T1000 (cell line): Measurements from ENCODE around the gene ADD3.
"Not testable (repeated sequence)": the region's sequence is repeated elsewhere in the genome, so short reads cannot be mapped to it uniquely, and the experiment has no call there.

Experiments
- DNase-seq: peaks from one replicate; lab custom pipeline; 2025; ENCODE audit warnings: mixed read lengths; lab: John Stamatoyannopoulos, UW

ADD3 gene

GRCh38 chr10:109977382-109977806, 30.4 kb upstream of the ADD3 start:
- DNase-seq, result peak; percentile 19

- DNase-seq, result peak; percentile 27
Measured at GRCh38 chr10:109978481-109978880, 29.3 kb upstream of the ADD3 start.

GRCh38 chr10:109979215-109979614, 28.6 kb upstream of the ADD3 start:
- no peak for DNase-seq

DNA sequence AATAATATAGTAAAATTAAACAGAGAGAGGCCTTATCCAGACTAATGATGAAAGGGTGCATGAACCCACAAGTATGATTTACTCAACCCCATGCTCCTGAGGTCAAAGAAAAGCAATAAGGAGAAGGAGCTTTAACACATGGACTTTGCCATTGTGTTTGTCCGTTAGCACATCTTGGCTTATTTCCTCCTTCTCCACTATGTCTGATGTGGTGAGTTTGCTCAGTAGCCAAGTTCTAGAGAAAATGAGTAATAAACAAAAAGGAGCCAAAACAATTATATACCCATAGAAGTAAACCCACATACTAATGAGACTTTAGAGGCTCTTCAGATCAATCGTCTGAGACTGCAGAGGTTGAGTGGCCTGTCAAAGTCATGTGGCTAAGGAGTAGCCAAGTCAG, 26.1 kb upstream of the ADD3 start:
- no peak for DNase-seq

DNA sequence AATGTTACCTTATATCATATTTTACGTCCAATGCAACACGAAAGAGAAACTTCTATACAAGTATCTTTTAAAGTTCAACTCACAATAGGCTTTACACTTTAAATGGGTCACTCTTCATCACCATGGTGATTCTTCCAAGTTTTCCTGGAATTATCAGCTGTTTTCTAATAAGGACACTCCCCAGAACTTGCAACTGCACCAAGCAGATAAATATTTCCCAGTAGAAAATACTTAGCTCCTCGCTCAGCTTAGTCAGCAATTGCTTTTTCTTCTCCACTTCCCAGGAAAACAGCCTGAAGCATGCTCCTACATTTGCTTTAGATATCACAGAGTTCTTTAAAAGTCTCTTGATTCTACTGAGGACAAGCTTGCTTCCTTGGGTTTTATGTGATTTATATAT, 25.7 kb upstream of the ADD3 start:
- DNase-seq, result no peak

DNA sequence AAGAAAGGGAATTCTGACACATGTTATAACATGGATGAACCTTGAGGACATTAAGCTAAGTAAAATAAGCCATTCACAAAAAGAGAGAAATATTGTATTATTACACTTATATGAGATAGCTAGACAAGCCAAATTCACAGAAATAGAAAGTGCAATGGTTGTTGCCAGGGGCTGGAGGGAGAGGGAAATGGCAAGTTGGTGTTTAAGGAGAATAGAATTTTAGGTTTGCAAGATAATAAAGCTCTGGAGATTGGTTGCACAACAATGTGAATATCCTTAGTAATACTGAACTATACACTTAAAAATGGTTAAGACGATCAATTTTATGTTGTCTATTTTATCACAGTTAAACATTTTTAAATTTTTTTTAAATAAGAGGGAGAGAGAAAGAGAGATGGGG, 25.0 kb upstream of the ADD3 start:
- DNase-seq, result no peak

- no peak for DNase-seq
Measured at GRCh38 chr10:109984013-109984412, 23.8 kb upstream of the ADD3 start.

DNA sequence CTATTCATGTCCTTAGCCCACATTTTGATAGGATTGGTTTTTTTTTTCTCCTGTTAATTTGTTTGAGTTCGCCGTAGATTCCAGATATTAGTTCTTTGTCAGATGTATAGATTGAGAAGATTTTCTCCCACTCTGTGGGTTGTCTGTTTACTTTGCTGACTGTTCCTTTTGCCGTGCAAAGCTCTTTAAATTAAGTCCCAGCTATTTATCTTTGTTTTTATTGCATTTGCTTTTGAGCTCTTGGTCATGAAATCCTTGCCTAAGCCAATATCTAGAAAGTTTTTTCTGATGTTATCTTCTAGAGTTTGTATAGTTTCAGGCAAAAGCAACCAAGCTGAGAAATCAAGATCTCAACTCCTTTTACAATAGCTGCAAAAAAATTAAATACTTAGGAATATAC, 22.0 kb upstream of the ADD3 start:
- not testable (repeated sequence) for DNase-seq

DNA sequence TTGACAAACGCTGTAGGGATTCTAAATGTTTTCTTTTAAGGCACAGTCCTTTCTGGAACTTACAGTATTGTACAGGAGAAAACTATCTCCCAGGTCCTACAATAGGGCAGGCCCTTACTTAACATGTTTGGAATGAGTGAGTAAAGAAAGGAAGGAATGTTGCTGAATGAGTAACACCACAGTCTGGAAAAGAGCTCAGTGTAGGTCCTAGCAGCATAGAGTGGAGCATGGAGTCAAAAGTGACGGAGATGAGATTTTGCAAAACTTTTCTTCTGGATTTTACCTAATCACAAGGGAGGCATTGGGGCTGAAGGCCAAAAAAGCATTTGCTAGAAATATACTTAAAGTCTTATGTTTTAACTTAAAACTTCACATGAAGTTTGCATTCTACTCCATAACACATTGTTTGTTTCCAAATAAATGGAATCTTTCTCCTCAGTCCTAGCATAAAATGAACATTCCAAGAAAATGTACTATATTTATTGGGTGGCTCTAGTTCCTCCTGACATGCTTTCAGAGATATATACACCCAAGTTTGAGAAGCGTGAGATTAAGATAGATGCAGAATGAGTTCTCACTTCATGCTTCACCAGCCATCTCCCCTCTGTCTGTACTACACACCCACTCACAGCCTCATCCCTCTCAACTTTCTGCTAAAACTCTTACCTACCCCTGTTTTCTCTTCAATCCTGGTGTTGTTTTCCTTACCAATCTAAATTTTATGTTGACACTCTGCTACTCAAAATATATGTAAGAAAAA, 20.2 kb upstream of the ADD3 start:
- DNase-seq, result no peak

GRCh38 chr10:109988212-109988596, 19.6 kb upstream of the ADD3 start:
- no peak for DNase-seq

DNA sequence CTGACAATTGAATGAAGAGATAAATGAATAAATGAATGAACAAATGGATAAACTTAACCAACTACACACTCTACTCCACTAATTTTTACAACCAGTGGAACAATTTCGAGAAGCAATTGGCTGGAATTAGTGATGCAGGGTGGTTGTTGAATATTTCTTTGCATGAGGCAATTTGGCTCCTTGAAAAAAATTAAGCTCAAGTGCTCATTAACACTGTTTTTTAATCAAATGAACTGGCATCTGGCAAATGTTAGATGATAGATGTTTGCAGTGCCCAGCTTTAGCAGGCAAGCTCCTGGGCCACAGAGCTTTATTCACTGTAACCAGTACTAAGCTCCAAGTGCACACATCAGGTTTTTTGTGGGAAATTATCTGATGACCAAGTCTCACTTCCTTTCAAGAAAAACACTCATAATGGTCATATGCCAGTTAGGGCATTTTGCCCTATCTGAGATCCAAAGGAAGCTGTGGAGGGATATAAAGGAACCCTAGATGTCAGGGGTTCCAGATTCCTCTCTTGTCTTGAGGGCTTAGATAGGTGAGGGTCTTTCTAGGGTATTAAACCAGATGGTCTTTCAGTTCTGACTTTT, 16.4 kb upstream of the ADD3 start:
- DNase-seq, result no peak

- DNase-seq, result no peak
Measured at GRCh38 chr10:109992485-109992884, 15.3 kb upstream of the ADD3 start.

DNA sequence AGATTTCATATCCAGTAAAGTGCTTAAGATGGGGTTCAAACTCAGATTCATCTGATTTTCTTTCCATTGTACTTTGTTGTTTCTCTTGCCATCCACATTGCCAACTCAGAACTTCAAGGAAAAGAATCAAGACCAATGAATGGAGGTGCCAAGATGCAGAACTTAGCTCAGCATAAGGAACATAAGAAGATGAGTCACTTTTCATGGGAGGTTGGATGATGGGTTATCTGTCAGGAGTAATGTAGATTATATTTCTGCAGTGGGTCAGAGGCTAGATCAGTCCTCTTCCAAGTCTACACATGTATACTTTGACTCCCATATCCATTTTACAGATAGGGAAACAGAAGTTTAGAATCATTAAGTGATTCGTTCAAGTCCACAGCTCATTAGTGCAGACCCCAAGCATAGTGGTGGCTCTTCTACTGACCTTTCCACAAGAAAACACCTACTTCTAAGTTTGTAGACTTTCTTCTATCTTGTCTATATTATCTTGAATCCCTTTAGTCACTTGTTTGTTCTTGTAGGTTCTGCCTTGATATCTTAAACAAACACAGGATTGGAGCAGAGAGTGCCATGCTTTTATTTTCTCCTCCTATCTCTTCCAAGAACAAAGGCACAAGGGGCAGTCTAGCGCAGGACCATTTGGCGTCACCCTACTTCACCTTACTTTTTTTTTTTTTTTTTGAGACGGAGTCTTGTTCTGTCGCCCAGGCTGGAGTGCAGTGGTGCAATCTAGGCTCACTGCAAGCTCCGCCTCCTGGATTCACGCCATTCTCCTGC, 14.0 kb upstream of the ADD3 start:
- DNase-seq, result no peak

GRCh38 chr10:109994711-109995577, 12.8 kb upstream of the ADD3 start:
- no peak for DNase-seq

DNA sequence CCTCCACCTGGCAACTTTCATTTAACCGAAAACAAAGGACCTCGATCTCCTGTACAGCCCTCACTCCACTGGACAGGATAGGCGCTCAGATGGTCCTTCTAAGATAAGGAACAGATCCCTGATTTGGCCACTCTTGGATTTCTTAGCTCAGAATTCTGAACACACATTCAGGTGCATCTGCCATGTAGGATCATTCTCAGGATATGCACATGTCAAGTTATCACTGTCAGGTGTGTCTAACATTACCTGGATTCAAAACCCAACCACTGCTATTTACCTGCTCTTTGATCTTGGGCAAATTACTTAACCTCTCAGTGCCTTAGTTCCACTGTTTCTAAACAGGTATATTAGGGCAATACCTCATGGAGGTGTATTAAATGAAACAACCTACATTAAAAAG, 12.2 kb upstream of the ADD3 start:
- DNase-seq, result no peak

- no peak for DNase-seq
Measured at GRCh38 chr10:109996225-109996624, 11.6 kb upstream of the ADD3 start.

- DNase-seq, result no peak
Measured at GRCh38 chr10:109996766-109997171, 11.0 kb upstream of the ADD3 start.

DNA sequence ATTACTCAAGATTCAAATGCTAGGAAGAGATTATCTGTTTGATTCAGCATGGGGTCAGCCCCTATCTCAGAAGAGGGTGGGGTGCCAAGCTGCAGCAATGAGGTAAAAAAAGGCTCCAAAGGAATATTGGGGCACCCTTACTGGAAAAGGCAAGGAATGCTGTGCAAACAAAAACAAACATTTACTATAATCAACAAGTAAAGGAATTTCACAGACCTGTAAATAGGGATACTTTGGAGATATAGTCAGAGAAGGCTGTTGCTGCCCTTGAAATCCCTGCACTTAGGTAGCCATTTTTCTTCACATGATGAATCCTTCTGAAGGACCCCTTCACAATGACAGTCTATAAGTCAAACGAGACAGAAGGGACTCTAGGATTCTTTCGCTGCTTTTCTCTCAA, 10.6 kb upstream of the ADD3 start:
- no peak for DNase-seq

GRCh38 chr10:109998513-109998912, 9.3 kb upstream of the ADD3 start:
- no peak for DNase-seq

DNA sequence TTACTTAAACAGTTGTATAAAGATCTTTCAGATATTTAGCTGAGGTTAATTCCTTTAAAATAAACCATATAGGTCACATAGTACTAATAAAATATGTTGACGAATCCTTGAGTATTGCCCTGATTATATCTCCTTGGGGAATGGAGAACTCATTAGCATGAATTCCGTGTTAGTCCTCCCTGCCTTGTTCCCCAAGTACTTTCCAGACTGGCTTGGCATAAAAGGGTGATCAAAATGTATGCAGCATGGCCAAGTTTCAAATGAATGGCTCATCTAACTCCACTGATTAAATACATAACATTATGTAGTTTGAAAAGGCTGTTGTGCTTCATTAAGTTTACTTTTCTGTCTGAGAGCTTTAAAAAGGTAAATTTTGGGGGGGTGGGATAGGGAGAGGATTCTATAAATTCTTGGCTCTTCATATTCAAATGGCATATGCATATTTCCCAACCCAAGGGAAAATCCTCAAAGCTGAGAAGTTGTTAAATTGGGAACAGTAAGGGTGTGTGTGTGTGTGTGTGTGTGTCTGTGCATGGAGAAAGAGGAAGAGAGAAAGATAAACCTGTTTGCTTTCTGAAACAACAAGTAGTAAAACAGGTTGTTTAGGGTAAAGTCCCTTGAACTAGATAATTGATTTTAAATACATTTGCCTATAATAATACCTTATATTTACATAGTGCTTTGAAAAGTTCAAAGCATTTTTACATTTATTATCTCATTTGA, 4.8 kb upstream of the ADD3 start:
- DNase-seq, result no peak

DNA sequence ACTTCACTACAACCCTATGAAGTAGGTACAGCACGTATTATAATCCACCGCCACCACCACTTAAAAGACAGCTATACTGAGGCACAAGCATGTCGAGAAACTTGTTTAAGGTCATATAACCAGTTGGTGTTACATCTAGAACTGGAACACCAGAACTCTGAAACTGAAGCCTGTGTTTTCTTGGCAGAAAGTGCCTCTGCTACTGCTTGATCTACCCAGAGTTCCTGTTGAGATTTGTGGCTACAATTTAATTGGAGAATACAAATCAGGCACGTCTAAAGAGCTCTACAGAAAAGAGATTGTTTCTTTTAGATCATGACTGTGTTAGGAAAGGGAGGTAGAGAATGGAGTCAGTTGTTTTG, 4.3 kb upstream of the ADD3 start:
- no peak for DNase-seq

DNA sequence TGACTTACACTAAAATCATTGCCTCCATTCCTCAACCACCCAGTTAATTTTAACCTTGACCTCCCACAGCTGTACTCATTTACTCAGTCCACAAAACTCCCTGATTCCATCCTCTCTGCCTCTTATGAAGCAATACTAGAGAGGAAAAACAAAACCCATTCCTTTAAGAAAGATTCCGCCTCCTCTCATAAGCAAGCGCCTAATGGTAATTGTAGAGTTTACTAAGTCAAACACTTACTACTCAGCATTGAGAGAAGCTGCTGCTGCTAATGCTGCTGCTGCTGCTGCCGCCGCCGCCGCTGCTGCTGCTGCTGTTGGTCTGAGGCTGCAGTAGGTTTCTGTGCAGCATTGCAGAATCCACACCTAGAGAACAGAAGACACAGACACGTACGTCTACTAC, 2.1 kb upstream of the ADD3 start:
- no peak for DNase-seq
